H9 (cell line): ENCODE measurements around the gene RANGAP1. TPM values are rescaled to one million over a fixed set of nuclear protein-coding genes. Genes with fewer than 3 reads are reported as not detected.

Source experiments
- DNase-seq: peaks from one replicate; pipeline ENCODE4 v3.0.0-alpha.2; 2017
- H2AFZ ChIP-seq: one replicate; pipeline ENCODE4 v1.6.1; 2013; ENCODE audit warnings: mild to moderate bottlenecking, low read length, control low read depth, moderate library complexity
- H2AK5ac ChIP-seq: 2 replicates; pipeline ENCODE4 v1.6.1; 2013; ENCODE audit warnings: low read length, control low read depth, mixed read lengths; ENCODE audit not compliant: insufficient read length
- H2BK120ac ChIP-seq: one replicate; pipeline ENCODE4 v1.6.1; 2013; ENCODE audit warnings: low read depth, mild to moderate bottlenecking, low read length, control low read depth, inconsistent platforms; ENCODE audit not compliant: poor library complexity, severe bottlenecking
- H2BK12ac ChIP-seq: 2 replicates; pipeline ENCODE4 v1.6.1; 2013; ENCODE audit warnings: low read length, control low read depth, mixed read lengths, low read depth; ENCODE audit not compliant: insufficient read length
- H2BK15ac ChIP-seq: 2 replicates; pipeline ENCODE4 v1.6.1; 2013; ENCODE audit warnings: low read depth, low read length, control low read depth
- H2BK20ac ChIP-seq: one replicate; pipeline ENCODE4 v1.6.1; 2013; ENCODE audit warnings: low read depth, mild to moderate bottlenecking, low read length, control low read depth, inconsistent platforms; ENCODE audit not compliant: poor library complexity, severe bottlenecking
- H2BK5ac ChIP-seq: 2 replicates; pipeline ENCODE4 v1.6.1; 2013; ENCODE audit warnings: low read length, control low read depth, mixed read lengths; ENCODE audit not compliant: insufficient read length
- H3K14ac ChIP-seq: 2 replicates; pipeline ENCODE4 v1.6.1; 2013; ENCODE audit warnings: low read length, control low read depth; ENCODE audit not compliant: insufficient read depth
- H3K18ac ChIP-seq: 2 replicates; pipeline ENCODE4 v1.6.1; 2013; ENCODE audit warnings: low read depth, mild to moderate bottlenecking, mixed read lengths, low read length, control low read depth; ENCODE audit not compliant: insufficient read length
- H3K23ac ChIP-seq: 2 replicates; pipeline ENCODE4 v1.6.1; 2013; ENCODE audit warnings: low read length, control low read depth, mixed read lengths, low read depth; ENCODE audit not compliant: insufficient read length
- H3K23me2 ChIP-seq: 2 replicates; pipeline ENCODE4 v1.6.1; 2013; ENCODE audit warnings: low read depth, mild to moderate bottlenecking, mixed read lengths, low read length, control low read depth; ENCODE audit not compliant: insufficient read length, poor library complexity, severe bottlenecking
- H3K27ac ChIP-seq: 2 replicates; pipeline ENCODE4 v1.5.1; 2013; ENCODE audit warnings: low read length, control low read depth, mixed read lengths, low read depth; ENCODE audit not compliant: insufficient read length
- H3K27me3 ChIP-seq: 2 replicates; pipeline ENCODE4 v1.6.1; 2013; ENCODE audit warnings: low read length, control low read depth, inconsistent platforms; ENCODE audit not compliant: insufficient read depth
- H3K4ac ChIP-seq: 2 replicates; pipeline ENCODE4 v1.6.1; 2013; ENCODE audit warnings: low read depth, mild to moderate bottlenecking, control low read depth, inconsistent platforms, low read length, moderate library complexity
- H3K4me1 ChIP-seq: 2 replicates; pipeline ENCODE4 v1.6.1; 2013; ENCODE audit warnings: low read length, control low read depth, inconsistent platforms; ENCODE audit not compliant: insufficient read depth
- H3K4me2 ChIP-seq: 2 replicates; pipeline ENCODE4 v1.6.1; 2013; ENCODE audit warnings: low read length, control low read depth, mixed read lengths; ENCODE audit not compliant: insufficient read length, insufficient read depth
- H3K56ac ChIP-seq: 2 replicates; pipeline ENCODE4 v1.6.1; 2013; ENCODE audit warnings: low read depth, mild to moderate bottlenecking, mixed read lengths, low read length, control low read depth; ENCODE audit not compliant: insufficient read length
- H3K79me1 ChIP-seq: 2 replicates; pipeline ENCODE4 v1.6.1; 2013; ENCODE audit warnings: low read depth, mild to moderate bottlenecking, moderate library complexity, low read length, control low read depth, inconsistent platforms; ENCODE audit not compliant: insufficient read depth, poor library complexity, severe bottlenecking
- H3K79me2 ChIP-seq: 2 replicates; pipeline ENCODE4 v1.6.1; 2013; ENCODE audit warnings: low read length, control low read depth, inconsistent platforms; ENCODE audit not compliant: insufficient read depth
- H3K9ac ChIP-seq: 2 replicates; pipeline ENCODE4 v1.6.1; 2013; ENCODE audit warnings: low read length, control low read depth, mixed read lengths; ENCODE audit not compliant: insufficient read length; ENCODE audit errors: extremely low read depth
- H3K9me3 ChIP-seq: one replicate; pipeline ENCODE4 v1.6.1; 2013; ENCODE audit warnings: low read depth, low read length, inconsistent platforms; ENCODE audit not compliant: control insufficient read depth
- H3T11ph ChIP-seq: one replicate; pipeline ENCODE4 v1.6.1; 2013; ENCODE audit warnings: mild to moderate bottlenecking, low read length, control low read depth, inconsistent platforms
- H4K20me1 ChIP-seq: one replicate; pipeline ENCODE4 v1.6.1; 2013; ENCODE audit not compliant: control insufficient read depth, insufficient read length, insufficient read depth
- H4K5ac ChIP-seq: 2 replicates; pipeline ENCODE4 v1.6.1; 2013; ENCODE audit warnings: low read depth, mild to moderate bottlenecking, mixed read lengths, low read length, control low read depth; ENCODE audit not compliant: insufficient read length
- H4K8ac ChIP-seq: replicated peaks from 2 replicates; pipeline ENCODE4 v1.6.1; 2013; ENCODE audit warnings: low read length, control low read depth, mixed read lengths, low read depth; ENCODE audit not compliant: insufficient read length
- H4K91ac ChIP-seq: 2 replicates; pipeline ENCODE4 v1.6.1; 2013; ENCODE audit warnings: low read depth, mild to moderate bottlenecking, moderate library complexity, mixed read lengths, low read length, control low read depth; ENCODE audit not compliant: insufficient read length
- H3K27ac Mint-ChIP-seq, 3 experiments: 2 replicates in 2 of 3; 3 replicates in 1 of 3; pipeline ENCODE4 v1.8.0; 2020 to 2021; ENCODE audit warnings: mixed read lengths in 3 of 3, mild to moderate bottlenecking in 1 of 3, moderate library complexity in 1 of 3
- H3K27me3 Mint-ChIP-seq: 2 replicates; pipeline ENCODE4 v1.8.0; 2021; ENCODE audit warnings: low read depth, mild to moderate bottlenecking, moderate library complexity, mixed read lengths
- H3K36me3 Mint-ChIP-seq, 3 experiments: 2 replicates in 2 of 3; 3 replicates in 1 of 3; pipeline ENCODE4 v1.8.0; 2020 to 2021; ENCODE audit warnings: low read depth in 3 of 3, mixed read lengths in 3 of 3; ENCODE audit not compliant: insufficient read depth in 1 of 3
- H3K4me1 Mint-ChIP-seq, 2 experiments: 2 replicates each; pipeline ENCODE4 v1.8.0; 2020; ENCODE audit warnings: mixed read lengths in 2 of 2
- H3K4me3 Mint-ChIP-seq, 2 experiments: 2 replicates in 1 of 2; 3 replicates in 1 of 2; pipeline ENCODE4 v1.8.0; 2020 to 2021; ENCODE audit warnings: mild to moderate bottlenecking in 2 of 2, mixed read lengths in 2 of 2, moderate library complexity in 1 of 2
- H3K9me3 Mint-ChIP-seq, 2 experiments: 2 replicates in 1 of 2; 3 replicates in 1 of 2; pipeline ENCODE4 v1.8.0; 2020; ENCODE audit warnings: mild to moderate bottlenecking in 2 of 2, mixed read lengths in 2 of 2, moderate library complexity in 1 of 2
- CTCF ChIP-seq: fragments of 200-600 bp; sonication (generic); conservative IDR thresholded peaks from 3 replicates; pipeline ENCODE4 v1.8.0; 2021; ENCODE audit warnings: antibody characterized with exemption, mild to moderate bottlenecking
- WGBS: extraction: QIAGEN DNeasy Blood & Tissue Kit; methylation state at CpG from one replicate; pipeline ENCODE4 v1.1.7; 2013; ENCODE audit warnings: missing lambda C conversion rate, low lambda C conversion rate, mixed read lengths; ENCODE audit not compliant: insufficient read length; ENCODE audit errors: extremely low coverage; 5-methylcytosine and 5-hydroxymethylcytosine counted together
- total RNA-seq: library from RNA; stranded (reverse); gene quantifications from 2 replicates; pipeline ENCODE4 v1.2.1, GENCODE V29; 2021

RANGAP1 gene
- total RNA-seq, 1 experiment from 2014 or later: 130 TPM

- Histone ChIP-seq H2AK5ac (no peak overlapping the region), H3K18ac (no peak overlapping the region), H4K5ac (no peak overlapping the region), H3K23ac (no peak overlapping the region), H3K4me2 (no peak overlapping the region), H3T11ph (no peak overlapping the region), H3K4ac (no peak overlapping the region), H2BK15ac (no peak overlapping the region), H3K79me2 (no peaks in the 10 kb centered on the region), H3K23me2 (no peaks in the 10 kb centered on the region), H3K79me1 (no peaks in the 10 kb centered on the region), H2BK120ac (no peak overlapping the region), H3K9ac (no peak overlapping the region), H2BK5ac (no peak overlapping the region), H2BK12ac (no peak overlapping the region), H2AFZ (no peak overlapping the region), H3K27me3 (no peaks in the 10 kb centered on the region), H2BK20ac (no peak overlapping the region), H4K91ac (no peak overlapping the region), H3K27ac (no peak overlapping the region), H4K20me1 (no peaks in the 10 kb centered on the region), H4K8ac (no peak overlapping the region), H3K56ac (no peak overlapping the region), H3K14ac (no peak overlapping the region), H3K4me1 (no peaks in the 10 kb centered on the region), H3K9me3 (no peaks in the 10 kb centered on the region)
- Mint-ChIP-seq H3K36me3 (peaks cover 20 to 80% (median 66%) of the 10 kb centered on the region in 3 experiments; a peak in 6 of 7 replicates), H3K4me1 (peaks cover 5 to 7% of the 10 kb centered on the region in 2 experiments), H3K27ac (no peak overlapping the region), H3K27me3 (no peaks in the 10 kb centered on the region), H3K9me3 (no peaks in the 10 kb centered on the region), H3K4me3 (no peak overlapping the region)
- DNase-seq: no peak
- no CpG with 5 or more reads among the region's 7 CpGs for WGBS
- TF ChIP-seq CTCF: no peak
These were observed 44.2 kb upstream of the RANGAP1 start for GRCh38 chr22:41330169-41330568.
